SU-DHL-6 (cell line): Measurements from ENCODE around the gene CAMSAP1.

Experiments used
- EZH2phosphoT487 ChIP-seq: fragments of 200-600 bp; sonication (generic), shearing (Covaris generic); conservative IDR thresholded peaks from 2 replicates; pipeline ENCODE4 v1.6.1; 2018; ENCODE audit warnings: mild to moderate bottlenecking, antibody characterized with exemption, low read length, moderate library complexity, mixed read lengths
- TF ChIP-seq, protein P1 (sequence below): fragments of 200-600 bp; sonication (generic); IDR thresholded peaks from one replicate; pipeline ENCODE4 v1.5.1; 2017; ENCODE audit warnings: antibody characterized with exemption, mild to moderate bottlenecking, low read length, moderate library complexity; ENCODE audit not compliant: insufficient read depth, poor library complexity, severe bottlenecking

DNA sequence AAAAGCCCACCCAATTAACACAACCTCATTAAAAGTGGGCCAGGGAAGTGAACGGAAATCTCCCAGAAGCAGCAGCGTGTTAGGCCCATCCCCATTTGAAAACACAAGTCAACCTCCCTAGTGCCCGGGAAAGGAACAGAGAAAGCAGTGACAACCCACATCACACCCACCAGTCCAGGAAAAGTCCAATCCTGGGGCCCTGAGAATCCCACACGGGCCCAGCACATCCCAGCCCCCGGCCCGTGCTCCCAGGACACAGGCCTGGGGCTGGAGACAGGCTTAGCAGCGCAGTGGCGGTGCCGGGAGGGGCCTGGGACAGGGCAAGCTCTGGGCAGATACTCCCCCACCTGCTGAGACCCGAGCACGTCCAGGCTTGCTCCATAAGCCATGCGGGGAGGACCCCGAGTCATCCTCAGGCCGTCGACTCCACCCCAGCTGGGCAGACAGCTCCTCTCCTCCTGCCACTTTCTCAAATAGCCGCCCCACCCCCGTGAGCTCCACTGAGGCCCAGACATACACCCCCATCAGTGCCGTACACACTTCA is 104.4 kb downstream of the CAMSAP1 start:
- TF ChIP-seq, protein P1, sequence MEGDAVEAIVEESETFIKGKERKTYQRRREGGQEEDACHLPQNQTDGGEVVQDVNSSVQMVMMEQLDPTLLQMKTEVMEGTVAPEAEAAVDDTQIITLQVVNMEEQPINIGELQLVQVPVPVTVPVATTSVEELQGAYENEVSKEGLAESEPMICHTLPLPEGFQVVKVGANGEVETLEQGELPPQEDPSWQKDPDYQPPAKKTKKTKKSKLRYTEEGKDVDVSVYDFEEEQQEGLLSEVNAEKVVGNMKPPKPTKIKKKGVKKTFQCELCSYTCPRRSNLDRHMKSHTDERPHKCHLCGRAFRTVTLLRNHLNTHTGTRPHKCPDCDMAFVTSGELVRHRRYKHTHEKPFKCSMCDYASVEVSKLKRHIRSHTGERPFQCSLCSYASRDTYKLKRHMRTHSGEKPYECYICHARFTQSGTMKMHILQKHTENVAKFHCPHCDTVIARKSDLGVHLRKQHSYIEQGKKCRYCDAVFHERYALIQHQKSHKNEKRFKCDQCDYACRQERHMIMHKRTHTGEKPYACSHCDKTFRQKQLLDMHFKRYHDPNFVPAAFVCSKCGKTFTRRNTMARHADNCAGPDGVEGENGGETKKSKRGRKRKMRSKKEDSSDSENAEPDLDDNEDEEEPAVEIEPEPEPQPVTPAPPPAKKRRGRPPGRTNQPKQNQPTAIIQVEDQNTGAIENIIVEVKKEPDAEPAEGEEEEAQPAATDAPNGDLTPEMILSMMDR, result no peak
- no peak for TF ChIP-seq EZH2phosphoT487
